GM23248 (cell line): Measurements from ENCODE around the gene ANKRD36B.
"Not testable (repeated sequence)": the region's sequence is repeated elsewhere in the genome, so short reads cannot be mapped to it uniquely, and the experiment has no call there.

Experiments
- EZH2 ChIP-seq: fragments of 200-600 bp; sonication (generic); IDR thresholded peaks from 2 replicates; pipeline ENCODE4 v1.6.1; 2018; ENCODE audit warnings: antibody characterized with exemption, mild to moderate bottlenecking; ENCODE audit not compliant: insufficient read depth, poor library complexity, severe bottlenecking
- EZH2phosphoT487 ChIP-seq: fragments of 200-600 bp; sonication (generic); IDR thresholded peaks from 2 replicates; pipeline ENCODE4 v1.6.1; 2018; ENCODE audit warnings: antibody characterized with exemption, moderate library complexity, mild to moderate bottlenecking, low read depth; ENCODE audit not compliant: insufficient read depth

DNA sequence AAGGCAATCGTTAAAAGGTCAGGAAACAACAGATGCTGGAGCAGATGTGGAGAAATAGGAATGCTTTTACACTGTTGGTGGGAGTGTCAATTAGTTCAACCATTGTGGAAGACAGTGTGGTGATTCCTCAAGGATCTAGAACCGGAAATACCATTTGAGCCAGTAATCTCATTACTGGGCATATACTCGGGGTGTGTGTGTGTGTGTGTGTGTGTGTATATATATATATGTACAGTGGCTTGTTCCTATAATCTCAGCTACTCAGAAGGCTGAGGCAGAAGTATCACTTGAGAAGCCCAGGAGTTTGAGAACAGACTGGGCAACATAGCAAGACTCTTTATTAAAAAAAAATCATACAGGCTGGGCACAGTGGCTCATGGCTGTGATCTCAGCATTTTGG, 24.0 kb downstream of the ANKRD36B start:
- not testable (repeated sequence) for TF ChIP-seq EZH2, EZH2phosphoT487
